KMS-11 (cell line): ENCODE data around the gene OR4X2.

Experiments
- H2AFZ ChIP-seq: fragments of 200-600 bp; sonication (generic); 2 replicates; pipeline ENCODE4 v1.6.1; 2016; ENCODE audit warnings: antibody characterized with exemption, mixed run types, low read depth
- H3K27ac ChIP-seq: fragments of 200-600 bp; sonication (generic); 2 replicates; pipeline ENCODE4 v1.6.1; 2016; ENCODE audit warnings: mild to moderate bottlenecking, mixed run types
- H3K27me3 ChIP-seq: fragments of 200-600 bp; sonication (generic); 2 replicates; pipeline ENCODE4 v1.6.1; 2017; ENCODE audit warnings: mild to moderate bottlenecking, low read depth, mixed run types, moderate library complexity; ENCODE audit not compliant: insufficient read depth
- H3K36me3 ChIP-seq: fragments of 200-600 bp; sonication (generic); 2 replicates; pipeline ENCODE4 v1.6.1; 2017; ENCODE audit warnings: mild to moderate bottlenecking, mixed run types; ENCODE audit not compliant: insufficient read depth
- H3K4me1 ChIP-seq: fragments of 200-600 bp; sonication (generic); 2 replicates; pipeline ENCODE4 v1.6.1; 2016; ENCODE audit warnings: mild to moderate bottlenecking, low read depth, mixed run types; ENCODE audit not compliant: poor library complexity, severe bottlenecking
- H3K4me2 ChIP-seq: fragments of 200-600 bp; sonication (generic); 2 replicates; pipeline ENCODE4 v1.7.0; 2016; ENCODE audit warnings: mild to moderate bottlenecking, mixed run types
- H3K4me3 ChIP-seq: fragments of 200-600 bp; sonication (generic); IDR thresholded peaks from 2 replicates; pipeline ENCODE4 v1.6.1; 2017; ENCODE audit warnings: low read depth, low read length, mixed read lengths; ENCODE audit not compliant: insufficient read depth
- H3K79me2 ChIP-seq: fragments of 200-600 bp; sonication (generic); 2 replicates; pipeline ENCODE4 v1.6.1; 2016; ENCODE audit warnings: low read depth, mixed run types; ENCODE audit not compliant: insufficient read depth
- H3K9ac ChIP-seq: fragments of 200-600 bp; sonication (generic); 2 replicates; pipeline ENCODE4 v1.6.1; 2016; ENCODE audit warnings: mild to moderate bottlenecking, mixed run types
- H4K20me1 ChIP-seq: fragments of 200-600 bp; sonication (generic); 2 replicates; pipeline ENCODE4 v1.6.1; 2016; ENCODE audit warnings: mild to moderate bottlenecking, mixed run types; ENCODE audit not compliant: insufficient read depth
- TF ChIP-seq, protein P1 (sequence below): fragments of 200-600 bp; sonication (generic); conservative IDR thresholded peaks from 2 replicates; pipeline ENCODE4 v1.6.1; 2017; ENCODE audit warnings: low read depth, mild to moderate bottlenecking, antibody characterized with exemption, low read length, moderate library complexity, mixed read lengths

The OR4X2 gene

DNA sequence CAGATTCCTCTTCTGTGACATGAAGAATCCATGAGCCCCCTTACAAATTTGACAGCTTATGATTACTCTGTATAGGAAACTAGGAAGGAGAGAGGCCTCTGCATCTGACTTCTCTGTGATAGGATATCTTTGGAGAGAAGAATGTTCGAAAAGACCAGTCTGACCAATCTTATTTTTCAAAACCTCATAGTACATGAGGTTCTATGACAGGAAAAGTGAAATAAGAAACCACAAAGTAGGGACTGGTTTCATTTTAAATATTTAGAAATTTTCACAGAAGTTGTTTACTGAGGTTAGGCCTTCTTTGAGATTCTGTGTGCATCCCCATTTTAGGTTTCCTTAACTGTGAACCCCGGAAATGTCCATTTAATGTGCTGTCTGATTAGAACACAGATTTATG, 16.7 kb downstream of the OR4X2 start:
- Histone ChIP-seq H3K4me1 (no peaks in the 10 kb centered on the region), H3K27me3 (no peaks in the 10 kb centered on the region), H3K79me2 (no peaks in the 10 kb centered on the region), H3K36me3 (no peaks in the 10 kb centered on the region), H3K27ac (no peak overlapping the region), H4K20me1 (no peaks in the 10 kb centered on the region), H3K4me2 (no peak overlapping the region), H2AFZ (no peak overlapping the region), H3K4me3 (no peak overlapping the region), H3K9ac (no peak overlapping the region)
- TF ChIP-seq, protein P1, sequence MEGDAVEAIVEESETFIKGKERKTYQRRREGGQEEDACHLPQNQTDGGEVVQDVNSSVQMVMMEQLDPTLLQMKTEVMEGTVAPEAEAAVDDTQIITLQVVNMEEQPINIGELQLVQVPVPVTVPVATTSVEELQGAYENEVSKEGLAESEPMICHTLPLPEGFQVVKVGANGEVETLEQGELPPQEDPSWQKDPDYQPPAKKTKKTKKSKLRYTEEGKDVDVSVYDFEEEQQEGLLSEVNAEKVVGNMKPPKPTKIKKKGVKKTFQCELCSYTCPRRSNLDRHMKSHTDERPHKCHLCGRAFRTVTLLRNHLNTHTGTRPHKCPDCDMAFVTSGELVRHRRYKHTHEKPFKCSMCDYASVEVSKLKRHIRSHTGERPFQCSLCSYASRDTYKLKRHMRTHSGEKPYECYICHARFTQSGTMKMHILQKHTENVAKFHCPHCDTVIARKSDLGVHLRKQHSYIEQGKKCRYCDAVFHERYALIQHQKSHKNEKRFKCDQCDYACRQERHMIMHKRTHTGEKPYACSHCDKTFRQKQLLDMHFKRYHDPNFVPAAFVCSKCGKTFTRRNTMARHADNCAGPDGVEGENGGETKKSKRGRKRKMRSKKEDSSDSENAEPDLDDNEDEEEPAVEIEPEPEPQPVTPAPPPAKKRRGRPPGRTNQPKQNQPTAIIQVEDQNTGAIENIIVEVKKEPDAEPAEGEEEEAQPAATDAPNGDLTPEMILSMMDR = no peak

DNA sequence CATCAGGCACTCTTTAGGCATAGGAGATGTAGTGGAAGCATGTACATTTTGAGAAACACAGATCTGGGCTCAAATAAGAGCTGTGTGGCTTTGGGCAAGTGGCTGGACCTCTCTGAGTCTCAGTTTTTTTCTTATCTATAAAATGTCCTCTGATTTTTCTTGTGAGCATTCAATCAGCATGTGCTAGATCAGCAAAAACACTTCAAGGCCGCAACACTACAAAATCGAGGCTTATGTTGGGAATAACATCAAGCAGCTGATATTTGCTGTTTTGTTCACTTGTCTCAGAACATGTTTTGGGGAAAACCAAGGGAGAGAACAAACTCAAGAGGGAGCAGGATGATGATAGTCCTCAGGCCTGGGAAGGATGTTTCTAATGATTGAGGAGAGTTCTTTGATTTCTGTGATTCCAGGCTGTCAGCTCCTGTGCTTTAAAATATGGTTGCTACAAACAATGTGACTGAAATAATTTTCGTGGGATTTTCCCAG, 18.6 kb downstream of the OR4X2 start, which contains the start of gene OR4X1:
Gene OR4X1, plus strand, starts transcription at position 439 of the 489 bp plus-strand sequence. Its CDS starts 0 bp downstream, at position 439.
- Histone ChIP-seq H3K27ac (no peak within 1 kb of the TSS), H3K4me2 (no peak within 1 kb of the TSS), H3K4me1 (no peaks in the 10 kb centered on the region), H3K79me2 (no peaks in the 10 kb centered on the region), H3K4me3 (no peak within 1 kb of the TSS), H4K20me1 (no peaks in the 10 kb centered on the region), H3K36me3 (no peaks in the 10 kb centered on the region), H2AFZ (no peak within 1 kb of the TSS), H3K9ac (no peak within 1 kb of the TSS), H3K27me3 (no peaks in the 10 kb centered on the region)
- TF ChIP-seq, protein P1 = no peak

DNA sequence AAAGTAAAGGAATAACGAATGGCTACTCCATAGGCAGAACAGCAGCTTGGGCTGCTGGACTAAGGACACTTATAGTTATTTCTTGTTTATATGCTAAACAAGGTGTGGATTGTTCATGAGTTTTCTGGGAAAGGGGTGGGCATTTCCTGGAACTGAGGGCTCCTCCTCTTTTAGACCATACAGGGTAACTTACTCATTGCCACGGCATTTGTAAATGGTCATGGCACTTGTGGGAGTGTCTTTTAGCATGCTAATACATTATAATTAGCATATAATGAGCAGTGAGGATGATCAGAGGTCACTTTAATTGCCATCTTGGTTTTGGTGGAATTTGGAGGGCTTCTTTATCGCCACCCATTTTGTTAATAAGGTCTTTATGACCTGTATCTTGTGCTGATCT, 25.7 kb downstream of the OR4X2 start:
- H3K4me1 ChIP-seq = no peaks in the 10 kb centered on the region
- H3K79me2 ChIP-seq = no peaks in the 10 kb centered on the region
- no peak overlapping the region for H3K27ac ChIP-seq
- H3K9ac ChIP-seq = no peak overlapping the region
- no peak overlapping the region for H3K4me3 ChIP-seq
- H3K4me2 ChIP-seq = no peak overlapping the region
- no peaks in the 10 kb centered on the region for H4K20me1 ChIP-seq
- H3K36me3 ChIP-seq = no peaks in the 10 kb centered on the region
- H2AFZ ChIP-seq = no peak overlapping the region
- no peaks in the 10 kb centered on the region for H3K27me3 ChIP-seq
- TF ChIP-seq, protein P1 = no peak

DNA sequence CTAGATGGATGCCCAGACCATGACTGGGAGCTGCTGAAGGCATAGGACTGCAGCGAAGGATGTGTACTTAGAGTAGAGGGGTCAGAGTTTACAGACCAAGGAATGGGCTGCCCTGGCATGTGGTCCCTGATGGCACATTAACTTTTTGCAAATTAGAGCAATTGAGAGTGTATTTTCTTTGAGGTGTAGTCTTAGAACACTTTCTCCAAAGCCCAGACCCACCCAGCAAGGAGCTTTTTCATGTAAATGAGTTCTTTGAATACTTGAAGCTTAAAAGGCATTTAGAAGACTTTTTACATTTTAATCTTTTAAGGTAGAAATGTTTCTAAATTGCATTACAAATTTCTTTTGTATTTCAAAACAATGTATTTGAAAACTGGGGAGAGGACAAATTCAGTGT, 27.7 kb downstream of the OR4X2 start:
- Histone ChIP-seq H2AFZ (no peak overlapping the region), H3K27ac (no peak overlapping the region), H3K27me3 (no peaks in the 10 kb centered on the region), H3K36me3 (no peaks in the 10 kb centered on the region), H3K4me3 (no peak overlapping the region), H3K4me1 (no peaks in the 10 kb centered on the region), H3K4me2 (no peak overlapping the region), H3K9ac (no peak overlapping the region), H4K20me1 (no peaks in the 10 kb centered on the region), H3K79me2 (no peaks in the 10 kb centered on the region)
- TF ChIP-seq, protein P1 = no peak
